IMR-90 (cell line): ENCODE results near the gene SYNE1. TPM values are rescaled to one million over a fixed set of nuclear protein-coding genes. Genes with fewer than 3 reads are reported as not detected.

Experiments used
- ATAC-seq: fragments of 200-7000 bp; cut with Tn5 transposase; 2 replicates; pipeline ENCODE4 v1.9.1; 2020; ENCODE audit warnings: low read depth, mild to moderate bottlenecking, moderate library complexity
- BruUV-seq: library from RNA; stranded (reverse); fragments of 400-500 nt; replicated peaks from 2 replicates; lab custom pipeline; 2021; lab: Mats Ljungman, UMichigan
- CTCF ChIA-PET: fragments of 300-600 bp; formaldehyde crosslinking; extraction: SDS; loops from one replicate; lab custom pipeline; 2021; ENCODE audit warnings: antibody characterized with exemption; lab: Yijun Ruan, JAX
- POLR2A ChIA-PET: fragments of 300-600 bp; sonication (Branson Sonifier 250); formaldehyde crosslinking; loops from one replicate; lab custom pipeline; 2022; ENCODE audit warnings: antibody characterized with exemption; ENCODE audit not compliant: unreplicated experiment; lab: Charles Lee
- DNase-seq: peaks from one replicate; pipeline ENCODE4 v3.0.0; 2013
- H2AFZ ChIP-seq: replicated peaks from 2 replicates; pipeline ENCODE3; 2013; ENCODE audit warnings: low read length, mild to moderate bottlenecking; ENCODE audit not compliant: poor library complexity
- H2AK5ac ChIP-seq: 2 replicates; pipeline ENCODE4 v1.6.1; 2013; ENCODE audit warnings: low read depth, low read length, inconsistent platforms
- H2AK9ac ChIP-seq: replicated peaks from 2 replicates; pipeline ENCODE3; 2013; ENCODE audit warnings: mild to moderate bottlenecking, low read depth, low read length, moderate library complexity; ENCODE audit not compliant: poor library complexity
- H2BK120ac ChIP-seq: 2 replicates; pipeline ENCODE4 v1.6.1; 2013; ENCODE audit warnings: low read depth, low read length, inconsistent platforms
- H2BK15ac ChIP-seq: 3 replicates; pipeline ENCODE4 v1.6.1; 2013; ENCODE audit warnings: low read depth, low read length, inconsistent platforms
- H2BK20ac ChIP-seq: 2 replicates; pipeline ENCODE4 v1.6.1; 2013; ENCODE audit warnings: low read depth, mild to moderate bottlenecking, inconsistent platforms, low read length, moderate library complexity
- H2BK5ac ChIP-seq: 2 replicates; pipeline ENCODE4 v1.6.1; 2013; ENCODE audit warnings: mild to moderate bottlenecking, low read depth, low read length, inconsistent platforms; ENCODE audit not compliant: poor library complexity, severe bottlenecking
- H3K14ac ChIP-seq: replicated peaks from 2 replicates; pipeline ENCODE4 v1.6.1; 2013; ENCODE audit warnings: low read depth, low read length, inconsistent platforms
- H3K18ac ChIP-seq: 2 replicates; pipeline ENCODE4 v1.6.1; 2013; ENCODE audit warnings: low read depth, low read length, control low read depth
- H3K23ac ChIP-seq: 2 replicates; pipeline ENCODE4 v1.6.1; 2013; ENCODE audit warnings: low read depth, low read length, inconsistent platforms
- H3K27ac ChIP-seq: 2 replicates; pipeline ENCODE4 v1.5.1; 2013; ENCODE audit warnings: mild to moderate bottlenecking, control low read depth, low read length; ENCODE audit not compliant: insufficient read depth
- H3K27me3 ChIP-seq: 2 replicates; pipeline ENCODE4 v1.6.1; 2013; ENCODE audit warnings: low read length; ENCODE audit not compliant: control insufficient read depth, insufficient read depth
- H3K36me3 ChIP-seq: 2 replicates; pipeline ENCODE4 v1.6.1; 2013; ENCODE audit warnings: low read length, mixed read lengths; ENCODE audit not compliant: control insufficient read depth, insufficient read depth
- H3K4ac ChIP-seq: 2 replicates; pipeline ENCODE4 v1.6.1; 2013; ENCODE audit warnings: low read depth, low read length, inconsistent platforms
- H3K4me1 ChIP-seq: 2 replicates; pipeline ENCODE4 v1.6.1; 2013; ENCODE audit warnings: low read length, mixed read lengths; ENCODE audit not compliant: control insufficient read depth, insufficient read depth
- H3K4me2 ChIP-seq: 2 replicates; pipeline ENCODE4 v1.6.1; 2013; ENCODE audit warnings: low read depth, mild to moderate bottlenecking, control low read depth, low read length, moderate library complexity
- H3K4me3 ChIP-seq: 2 replicates; pipeline ENCODE4 v1.5.1; 2013; ENCODE audit warnings: low read depth, mild to moderate bottlenecking, control low read depth, low read length, moderate library complexity; ENCODE audit not compliant: insufficient read depth
- H3K56ac ChIP-seq: 2 replicates; pipeline ENCODE4 v1.6.1; 2013; ENCODE audit warnings: low read length, inconsistent platforms; ENCODE audit not compliant: insufficient read depth; ENCODE audit errors: extremely low read depth
- H3K79me1 ChIP-seq, 2 experiments: 2 replicates each; pipeline ENCODE4 v1.6.1; 2013; ENCODE audit warnings: low read length in 2 of 2, inconsistent platforms in 1 of 2, low read depth in 1 of 2
- H3K9ac ChIP-seq: 2 replicates; pipeline ENCODE4 v1.6.1; 2013; ENCODE audit warnings: low read depth, low read length, control low read depth
- H3K9me1 ChIP-seq: 2 replicates; pipeline ENCODE4 v1.6.1; 2013; ENCODE audit warnings: low read length, inconsistent platforms; ENCODE audit not compliant: insufficient read depth
- H3K9me3 ChIP-seq: 2 replicates; pipeline ENCODE4 v1.6.1; 2013; ENCODE audit warnings: low read length; ENCODE audit not compliant: control insufficient read depth, insufficient read depth
- H4K20me1 ChIP-seq: 2 replicates; pipeline ENCODE4 v1.6.1; 2013; ENCODE audit warnings: low read length, inconsistent platforms; ENCODE audit not compliant: insufficient read depth
- H4K5ac ChIP-seq: 2 replicates; pipeline ENCODE4 v1.6.1; 2013; ENCODE audit warnings: mild to moderate bottlenecking, low read depth, low read length, control low read depth
- H4K8ac ChIP-seq, 2 experiments: 2 replicates each; pipeline ENCODE4 v1.6.1; 2013; ENCODE audit warnings: low read depth in 2 of 2, low read length in 2 of 2, control low read depth in 1 of 2, inconsistent platforms in 1 of 2
- H4K91ac ChIP-seq: 2 replicates; pipeline ENCODE4 v1.6.1; 2013; ENCODE audit warnings: low read depth, low read length, inconsistent platforms; ENCODE audit not compliant: insufficient read depth
- BHLHE40 ChIP-seq: fragments of 150-350 bp; IDR thresholded peaks from 2 replicates; pipeline ENCODE4 v1.6.1; 2016; ENCODE audit warnings: mild to moderate bottlenecking, low read depth, low read length
- CEBPB ChIP-seq: IDR thresholded peaks from 2 replicates; pipeline ENCODE4 v1.6.1; 2012; ENCODE audit warnings: low read depth, low read length, improper control_type of control experiment
- CHD1 ChIP-seq: IDR thresholded peaks from 2 replicates; pipeline ENCODE4 v1.6.1; 2012; ENCODE audit warnings: low read depth, low read length, improper control_type of control experiment
- CTCF ChIP-seq: conservative IDR thresholded peaks from 2 replicates; pipeline ENCODE4 v1.5.1; 2012; ENCODE audit warnings: mild to moderate bottlenecking, low read depth, low read length, improper control_type of control experiment
- ELK1 ChIP-seq: fragments of 150-350 bp; IDR thresholded peaks from 2 replicates; pipeline ENCODE4 v1.6.1; 2016; ENCODE audit warnings: low read depth, mild to moderate bottlenecking, low read length, moderate library complexity, borderline replicate concordance
- FOS ChIP-seq: fragments of 150-350 bp; IDR thresholded peaks from 2 replicates; pipeline ENCODE4 v1.6.1; 2016; ENCODE audit warnings: low read depth, low read length
- MAFK ChIP-seq: IDR thresholded peaks from 2 replicates; pipeline ENCODE4 v1.6.1; 2012; ENCODE audit warnings: low read depth, low read length, improper control_type of control experiment
- MAZ ChIP-seq: IDR thresholded peaks from 2 replicates; pipeline ENCODE4 v1.6.1; 2012; ENCODE audit warnings: low read depth, mild to moderate bottlenecking, low read length, improper control_type of control experiment, moderate library complexity, borderline replicate concordance
- MXI1 ChIP-seq: IDR thresholded peaks from 2 replicates; pipeline ENCODE4 v1.6.1; 2012; ENCODE audit warnings: low read depth, mild to moderate bottlenecking, low read length, moderate library complexity, borderline replicate concordance
- NFE2L2 ChIP-seq: fragments of 150-350 bp; IDR thresholded peaks from 2 replicates; pipeline ENCODE4 v1.6.1; 2016; ENCODE audit warnings: low read depth, mild to moderate bottlenecking, low read length
- POLR2A ChIP-seq: IDR thresholded peaks from 2 replicates; pipeline ENCODE4 v1.6.1; 2012; ENCODE audit warnings: mild to moderate bottlenecking, low read depth, low read length
- RCOR1 ChIP-seq: IDR thresholded peaks from 2 replicates; pipeline ENCODE4 v1.6.1; 2012; ENCODE audit warnings: mild to moderate bottlenecking, low read length, improper control_type of control experiment; ENCODE audit not compliant: insufficient replicate concordance
- RFX5 ChIP-seq: IDR thresholded peaks from 2 replicates; pipeline ENCODE4 v1.8.0; 2012; ENCODE audit warnings: low read depth, mild to moderate bottlenecking, low read length, moderate library complexity
- SMC3 ChIP-seq: fragments of 150-350 bp; IDR thresholded peaks from 2 replicates; pipeline ENCODE4 v1.6.1; 2016; ENCODE audit warnings: low read depth, mild to moderate bottlenecking, antibody characterized with exemption, low read length, moderate library complexity
- USF2 ChIP-seq: fragments of 150-350 bp; IDR thresholded peaks from 2 replicates; pipeline ENCODE4 v1.6.1; 2017; ENCODE audit warnings: mild to moderate bottlenecking, antibody characterized with exemption, low read length, low read depth
- WGBS, 2 experiments: methylation state at CpG; one replicate each; pipeline versions ENCODE4 v1.1.5 to v1.1.7; 2013; ENCODE audit warnings: missing lambda C conversion rate in 2 of 2; ENCODE audit not compliant: insufficient read length in 1 of 2; ENCODE audit errors: extremely low coverage in 2 of 2; 5-methylcytosine and 5-hydroxymethylcytosine counted together
- dilution Hi-C: fragments of 300-500 bp; cut with HindIII; formaldehyde crosslinking; loops from one replicate; pipeline ENCODE4 v1.14.3; 2018; ENCODE audit warnings: low sequenced_read_pairs; ENCODE audit not compliant: unreplicated experiment
- in situ Hi-C: fragments of 300-500 bp; cut with MboI; formaldehyde crosslinking; loops from 3 replicates; pipeline ENCODE4 v1.14.3; 2019; ENCODE audit warnings: low sequenced_read_pairs, inconsistent platforms, mixed read lengths
- intact Hi-C: fragments of 100-400 bp; cut with micrococcal nuclease; formaldehyde crosslinking; loops from 2 replicates; pipeline ENCODE4 v1.10.0; 2022
- polyA plus RNA-seq, 3 experiments: library from polyadenylated mRNA; depleted of rRNA; stranded (reverse); fragments of >200 nt; gene quantifications; 2 replicates each; pipeline ENCODE4 v1.2.3, GENCODE V29; 2012; ENCODE audit warnings: low replicate concordance in 1 of 3
- total RNA-seq: library from RNA; depleted of rRNA; stranded (reverse); fragments of >200 nt; gene quantifications from 2 replicates; pipeline ENCODE4 v1.2.3, GENCODE V29; 2012

Gene SYNE1
- total and polyA plus RNA-seq, 2 of the 4 experiments (the other 2 are of a cell fraction), result 34.1 to 159 TPM

- H4K8ac ChIP-seq, result peak overlapping the region in 1 of 2 experiments; percentile 3; a peak in 1 of 4 replicates
- in situ Hi-C loops (no loop called here), dilution Hi-C loops (no loop called here), intact Hi-C loops (no loop called here)
- DNase-seq (peak; percentile 93), ATAC-seq (peak; percentile 44; the same call in 1 of the 2 replicates)
- H3K18ac ChIP-seq, result peak overlapping the region; percentile 73; the same call in 1 of the 2 replicates
- H2AK5ac ChIP-seq, result 0 out of 2 replicates have a peak overlapping the region, but pooled peaks have one; percentile 13
- peak overlapping the region; percentile 3; the same call in 1 of the 2 replicates for H3K4ac ChIP-seq
- H3K14ac ChIP-seq, result no peak overlapping the region; the same call in 1 of the 2 replicates
- POLR2A ChIA-PET, result no interaction called here
- H2BK120ac ChIP-seq, result peak overlapping the region; percentile 14; the same call in 1 of the 2 replicates
- no peak overlapping the region for H2AK9ac ChIP-seq
- BruUV-seq, result no TSS peak
- peaks cover 6 to 8% of the 10 kb centered on the region in 2 experiments; a peak in 3 of 4 replicates for H3K79me1 ChIP-seq
- no peaks in the 10 kb centered on the region for H3K9me3 ChIP-seq
- peak overlapping the region; percentile 4; the same call in 1 of the 2 replicates for H3K27ac ChIP-seq
- no peak overlapping the region for H2AFZ ChIP-seq
- H3K4me1 ChIP-seq, result peaks cover 11% of the 10 kb centered on the region
- CTCF ChIA-PET, result interaction anchor here (1.0 kb wide), 1 partner anchor 23 kb away, joined by 3 read pairs; no protein-coding TSS in a partner anchor
- WGBS, 2 experiments, result no CpG with 5 or more reads among the region's 7 CpGs
- H3K4me3 ChIP-seq, result no peak overlapping the region
- H4K5ac ChIP-seq, result peak overlapping the region; percentile 23; the same call in 1 of the 2 replicates
- no peak overlapping the region for H3K23ac ChIP-seq
- no peak overlapping the region for H3K9ac ChIP-seq
- peak overlapping the region; percentile 25; the same call in 1 of the 3 replicates for H2BK15ac ChIP-seq
- H2BK20ac ChIP-seq, result peak overlapping the region; percentile 13; the same call in 1 of the 2 replicates
- H4K91ac ChIP-seq, result 0 out of 2 replicates have a peak overlapping the region, but pooled peaks have one; percentile 38
- H3K9me1 ChIP-seq, result no peaks in the 10 kb centered on the region; the same call in 1 of the 2 replicates
- H3K4me2 ChIP-seq, result no peak overlapping the region
- H3K27me3 ChIP-seq, result no peaks in the 10 kb centered on the region
- no peak overlapping the region for H3K56ac ChIP-seq
- H2BK5ac ChIP-seq, result peak overlapping the region; percentile 70
- H4K20me1 ChIP-seq, result no peaks in the 10 kb centered on the region
- peaks cover 16% of the 10 kb centered on the region for H3K36me3 ChIP-seq
- no peak for TF ChIP-seq CTCF
- no peak for TF ChIP-seq MAZ
- TF ChIP-seq BHLHE40, result peak; percentile 86
- TF ChIP-seq USF2, result peak; percentile 74
- no peak for TF ChIP-seq CHD1
- 0 out of 2 replicates have a peak, but pooled peaks have one; percentile 6 for TF ChIP-seq FOS
- no peak for TF ChIP-seq POLR2A
- no peak for TF ChIP-seq RFX5
- 0 out of 2 replicates have a peak, but pooled peaks have one; percentile 30 for TF ChIP-seq MXI1
- no peak for TF ChIP-seq NFE2L2
- TF ChIP-seq CEBPB, result 0 out of 2 replicates have a peak, but pooled peaks have one; percentile 23
- TF ChIP-seq SMC3, result no peak
- no peak for TF ChIP-seq RCOR1
- no peak for TF ChIP-seq MAFK
- no peak for TF ChIP-seq ELK1
These were observed 321.1 kb downstream of the SYNE1 start for GRCh38 chr6:152316024-152316423.
